Urinary bladder (tissue), 4 donors: ENCODE data around the gene CRISPLD2. TPM values are rescaled to one million over a fixed set of nuclear protein-coding genes. Genes with fewer than 3 reads are reported as not detected.

Experiments
- DNase-seq: peaks from one replicate; pipeline ENCODE4 v3.0.0-alpha.2; 2015; ENCODE audit errors: extremely low spot score
- H3K27ac ChIP-seq: one replicate; pipeline ENCODE4 v1.5.1; 2013; ENCODE audit warnings: low read depth, mild to moderate bottlenecking, moderate library complexity
- H3K36me3 ChIP-seq: one replicate; pipeline ENCODE4 v1.6.1; 2013; ENCODE audit warnings: mild to moderate bottlenecking, moderate library complexity; ENCODE audit not compliant: insufficient read depth
- H3K4me1 ChIP-seq: one replicate; pipeline ENCODE4 v1.6.1; 2013; ENCODE audit warnings: mild to moderate bottlenecking, moderate library complexity; ENCODE audit not compliant: insufficient read depth
- H3K4me3 ChIP-seq: one replicate; pipeline ENCODE4 v1.5.1; 2013; ENCODE audit warnings: low read depth, low read length
- WGBS: extraction: QIAGEN DNeasy Blood & Tissue Kit; methylation state at CpG from one replicate; pipeline ENCODE4 v1.1.7; 2013; 5-methylcytosine and 5-hydroxymethylcytosine counted together
- polyA plus RNA-seq: library from polyadenylated mRNA; stranded (reverse); fragments of 200-250 nt; gene quantifications from one replicate; pipeline ENCODE4 v1.2.3, GENCODE V29; 2013
- total RNA-seq: library from RNA; depleted of rRNA; stranded (reverse); fragments of >200 nt; gene quantifications from one replicate; pipeline ENCODE4 v1.2.3, GENCODE V29; 2014
- donor health status: healthy with polysubstance abuse.
- donor health status: healthy.

CRISPLD2 gene
- total and polyA plus RNA-seq, 2 donors, result 69.1 to 228 TPM

DNA sequence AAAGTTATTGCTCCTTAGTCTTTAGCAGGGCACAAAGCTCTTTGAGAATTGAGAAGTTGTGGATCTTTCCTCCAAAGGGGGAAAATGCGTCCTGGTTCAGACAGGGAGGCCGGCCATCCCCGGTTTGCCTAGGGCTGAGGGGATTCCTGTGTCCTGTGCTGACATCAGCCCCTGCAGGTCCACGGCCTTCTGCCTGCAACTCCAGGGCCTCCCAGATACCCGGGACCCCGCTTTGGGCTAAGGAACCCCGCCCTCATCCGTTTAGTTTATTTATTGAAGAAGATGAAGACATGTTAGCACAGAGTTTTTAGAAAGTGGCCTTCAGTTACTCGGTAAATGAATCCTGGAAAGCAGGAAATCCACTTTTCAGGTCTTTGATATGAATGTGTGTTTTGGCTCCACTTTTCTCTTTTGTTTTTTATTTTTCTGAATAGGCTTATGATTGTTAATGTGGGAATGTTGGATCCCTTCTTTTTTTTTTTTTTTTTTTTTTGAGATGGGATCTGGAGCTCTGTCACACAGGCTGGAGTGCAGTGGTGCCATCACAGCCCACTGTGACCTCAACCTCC lies 65.6 kb downstream of the CRISPLD2 start:
- Histone ChIP-seq H3K4me3 (no peak overlapping the region), H3K4me1 (no peaks in the 10 kb centered on the region), H3K27ac (no peak overlapping the region), H3K36me3 (no peaks in the 10 kb centered on the region)
- DNase-seq, result no peak
- 60% methylated on average over 9 of the region's 9 CpGs for WGBS

DNA sequence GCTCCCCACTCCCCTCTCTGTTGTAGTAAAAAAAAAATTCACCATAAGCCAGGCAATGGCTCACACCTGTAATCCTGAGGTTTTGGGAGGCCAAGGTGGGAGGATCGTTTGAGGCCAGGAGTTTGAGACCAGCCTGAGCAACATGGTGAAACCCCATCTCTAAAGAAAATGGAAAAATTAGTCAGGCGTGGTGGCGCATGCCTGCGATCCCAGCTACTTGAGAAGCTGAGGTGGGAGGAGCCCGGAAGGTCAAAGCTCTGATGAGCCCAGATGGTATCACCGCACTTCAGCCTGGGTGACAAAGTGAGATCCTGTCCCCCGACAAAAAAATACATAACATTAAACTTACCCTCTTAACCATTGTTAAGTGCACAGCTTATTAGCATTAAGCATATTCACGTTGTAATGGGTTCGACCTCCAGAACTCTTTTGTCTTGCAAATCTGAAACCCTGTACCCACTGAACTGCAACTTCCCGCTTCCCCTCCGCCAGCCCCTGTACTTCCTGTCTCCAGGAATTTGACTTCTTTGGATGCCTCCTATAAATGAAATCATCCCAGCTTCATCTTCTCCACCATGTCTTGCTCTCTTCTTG lies 66.8 kb downstream of the CRISPLD2 start:
- H3K4me3 ChIP-seq, result no peak overlapping the region
- H3K36me3 ChIP-seq, result no peaks in the 10 kb centered on the region
- H3K27ac ChIP-seq, result no peak overlapping the region
- no peaks in the 10 kb centered on the region for H3K4me1 ChIP-seq
- 95% methylated on average over 11 of the region's 11 CpGs for WGBS
- DNase-seq, result no peak

DNA sequence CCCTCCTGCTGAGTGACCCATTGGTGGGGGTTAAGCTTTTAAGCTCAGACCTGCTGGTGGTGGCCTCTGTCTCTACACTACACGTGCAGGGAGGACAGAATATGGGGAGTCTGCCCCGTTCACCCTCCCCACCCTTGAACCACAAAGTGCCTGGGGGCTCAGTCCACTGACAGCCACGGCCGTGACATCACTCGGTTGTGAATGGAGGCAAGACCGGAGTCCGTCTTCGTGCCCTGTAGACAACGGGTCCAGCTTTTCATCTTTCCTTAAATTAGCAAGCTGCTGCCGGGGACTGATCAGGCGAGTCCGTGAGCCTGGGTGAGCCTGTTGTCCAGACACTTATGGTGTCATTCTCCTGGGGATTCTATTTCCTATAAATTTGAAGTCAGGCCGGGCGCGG lies 67.4 kb downstream of the CRISPLD2 start:
- H3K36me3 ChIP-seq, result no peaks in the 10 kb centered on the region
- no peaks in the 10 kb centered on the region for H3K4me1 ChIP-seq
- H3K4me3 ChIP-seq, result no peak overlapping the region
- no peak overlapping the region for H3K27ac ChIP-seq
- 93% methylated on average over 15 of the region's 15 CpGs for WGBS
- DNase-seq, result no peak

DNA sequence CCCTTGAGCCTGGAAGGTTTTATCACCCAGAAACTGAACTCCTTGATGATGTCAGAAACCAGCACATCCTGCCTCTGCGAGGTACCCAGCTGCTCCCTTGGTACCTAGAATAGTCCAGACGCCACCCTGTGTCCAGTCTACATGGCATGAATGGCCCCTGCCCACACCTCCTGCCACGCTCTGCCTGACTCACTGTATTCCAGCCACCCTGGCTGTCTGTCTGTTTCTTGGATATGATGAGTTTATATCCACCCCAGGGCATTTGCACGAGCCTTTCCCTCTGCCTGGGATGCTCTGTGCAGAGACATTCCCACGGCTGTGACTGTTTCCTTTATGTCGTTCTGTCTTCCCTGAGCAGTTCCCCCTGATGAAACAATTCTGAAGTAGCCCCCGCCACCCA lies 68.7 kb downstream of the CRISPLD2 start:
- Histone ChIP-seq H3K27ac (no peak overlapping the region), H3K36me3 (no peaks in the 10 kb centered on the region), H3K4me1 (no peaks in the 10 kb centered on the region), H3K4me3 (no peak overlapping the region)
- DNase-seq, result no peak
- 93% methylated on average over 7 of the region's 7 CpGs for WGBS

DNA sequence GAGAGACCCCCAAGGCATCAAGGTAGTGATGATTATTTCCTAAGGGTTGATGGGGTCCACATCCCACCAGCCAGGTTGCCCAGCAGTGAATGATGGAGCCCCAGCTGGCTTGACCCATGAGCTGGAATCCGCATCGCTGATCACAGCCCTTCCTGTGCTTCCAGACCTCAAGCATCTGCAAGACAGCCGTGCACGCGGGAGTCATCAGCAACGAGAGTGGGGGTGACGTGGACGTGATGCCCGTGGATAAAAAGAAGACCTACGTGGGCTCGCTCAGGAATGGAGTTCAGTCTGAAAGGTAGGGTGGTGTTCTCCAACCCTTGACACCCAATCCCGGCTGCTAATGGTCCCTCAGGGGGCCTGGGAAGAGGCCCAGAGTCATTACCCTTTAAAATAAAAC lies 69.3 kb downstream of the CRISPLD2 start:
- no peaks in the 10 kb centered on the region for H3K36me3 ChIP-seq
- H3K4me3 ChIP-seq, result no peak overlapping the region
- WGBS, result 54% methylated on average over 12 of the region's 12 CpGs
- no peaks in the 10 kb centered on the region for H3K4me1 ChIP-seq
- no peak for DNase-seq
- H3K27ac ChIP-seq, result no peak overlapping the region

DNA sequence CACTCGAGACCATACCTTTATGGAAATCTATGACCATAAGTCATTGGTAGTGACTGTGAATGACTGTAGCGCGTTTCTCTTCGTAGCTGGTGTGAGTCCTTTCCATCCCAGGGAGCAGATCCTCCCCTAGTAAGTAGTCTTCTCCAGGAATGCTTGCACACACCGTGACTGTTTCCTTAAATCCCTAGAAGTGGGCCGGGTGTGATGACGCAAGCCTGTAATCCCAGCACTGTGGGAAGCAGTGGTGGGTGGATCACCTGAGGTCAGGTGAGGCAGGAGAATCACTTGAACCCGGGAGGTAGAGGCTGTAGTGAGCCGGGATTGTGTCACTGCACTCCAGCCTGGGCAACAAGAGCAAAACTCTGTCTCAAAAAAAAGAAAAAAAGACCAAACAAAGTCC lies 70.6 kb downstream of the CRISPLD2 start:
- no peaks in the 10 kb centered on the region for H3K4me1 ChIP-seq
- H3K27ac ChIP-seq, result no peak overlapping the region
- H3K36me3 ChIP-seq, result no peaks in the 10 kb centered on the region
- DNase-seq, result no peak
- WGBS, result 91% methylated on average over 9 of the region's 9 CpGs
- H3K4me3 ChIP-seq, result no peak overlapping the region

DNA sequence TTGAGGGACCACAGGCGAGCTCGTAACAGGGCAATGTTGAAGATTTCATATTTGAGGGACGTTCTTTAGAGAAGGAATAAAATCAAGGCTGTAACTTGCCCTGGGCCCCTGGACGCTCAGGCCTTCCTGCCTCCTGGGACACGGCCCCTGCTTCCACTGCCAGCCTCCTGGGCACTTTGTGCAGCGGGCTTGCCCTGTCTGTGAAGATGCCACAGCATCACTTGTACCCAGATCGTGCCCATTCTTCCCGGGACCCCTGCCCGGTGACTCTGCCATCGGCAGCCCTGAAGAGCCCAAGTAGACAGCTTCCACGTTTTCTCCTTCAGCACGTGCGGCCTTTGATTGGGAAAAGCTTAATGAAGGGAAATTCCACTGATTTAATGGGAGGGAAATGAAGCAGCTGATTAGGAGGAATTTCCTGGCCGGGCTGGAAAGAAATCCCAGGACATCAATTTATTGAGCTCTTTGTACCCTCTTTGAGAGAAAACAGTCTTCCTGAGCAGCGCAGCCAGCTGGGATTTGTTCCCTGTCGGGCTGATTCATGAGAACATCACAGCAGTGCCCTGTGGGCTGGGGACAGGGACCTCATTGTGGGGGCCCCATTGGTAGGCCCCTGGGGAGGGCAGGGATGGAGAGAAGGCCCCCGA lies 71.5 kb downstream of the CRISPLD2 start:
- Histone ChIP-seq H3K27ac (no peak overlapping the region), H3K4me3 (no peak overlapping the region), H3K36me3 (no peaks in the 10 kb centered on the region), H3K4me1 (no peaks in the 10 kb centered on the region)
- WGBS, result 64% methylated on average over 17 of the region's 17 CpGs
- DNase-seq, result no peak

DNA sequence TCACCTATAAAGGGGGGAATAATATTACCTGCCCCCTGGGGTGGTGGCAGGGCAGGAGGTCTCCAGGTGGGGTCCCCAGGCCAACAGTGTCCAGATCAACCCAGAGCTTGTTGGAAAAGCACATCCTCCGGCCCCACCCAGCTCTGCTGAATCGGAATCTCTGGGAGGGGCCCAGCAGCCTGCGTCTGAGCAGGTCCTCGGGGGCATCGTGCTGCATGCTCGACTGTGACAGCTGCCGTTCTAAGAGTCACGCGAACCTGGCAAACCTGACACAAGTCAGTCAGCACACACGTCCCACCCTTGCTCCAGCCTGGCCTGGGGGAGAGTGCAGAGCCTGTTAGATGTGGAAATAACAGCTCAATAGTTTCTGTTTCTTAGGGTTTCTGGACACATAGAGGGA lies 72.3 kb downstream of the CRISPLD2 start:
- H3K4me1 ChIP-seq, result no peaks in the 10 kb centered on the region
- H3K27ac ChIP-seq, result no peak overlapping the region
- H3K4me3 ChIP-seq, result no peak overlapping the region
- no peaks in the 10 kb centered on the region for H3K36me3 ChIP-seq
- no peak for DNase-seq
- WGBS, result 80% methylated on average over 10 of the region's 10 CpGs

DNA sequence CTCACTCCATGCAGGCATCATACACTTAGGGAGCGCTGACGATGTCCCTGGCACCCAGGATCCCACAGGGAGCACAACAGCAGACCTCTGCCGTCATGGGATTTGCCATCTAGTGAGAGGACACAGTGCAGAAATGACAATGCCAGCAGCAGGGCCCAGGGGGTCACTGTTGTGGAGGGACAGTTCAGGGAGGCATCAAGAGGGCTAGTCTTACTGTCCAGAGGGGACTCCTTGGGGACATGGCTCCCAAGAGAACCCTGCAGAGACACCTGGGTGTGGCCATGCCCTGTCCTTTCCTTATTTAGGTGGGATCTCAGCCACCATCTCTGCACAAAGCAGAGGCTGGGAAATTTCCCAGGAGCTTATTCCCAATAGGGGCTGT lies 73.7 kb downstream of the CRISPLD2 start:
- WGBS, result 94% methylated on average over 3 of the region's 3 CpGs
- DNase-seq, result no peak
- Histone ChIP-seq H3K4me1 (no peaks in the 10 kb centered on the region), H3K27ac (no peak overlapping the region), H3K4me3 (no peak overlapping the region), H3K36me3 (no peaks in the 10 kb centered on the region)

DNA sequence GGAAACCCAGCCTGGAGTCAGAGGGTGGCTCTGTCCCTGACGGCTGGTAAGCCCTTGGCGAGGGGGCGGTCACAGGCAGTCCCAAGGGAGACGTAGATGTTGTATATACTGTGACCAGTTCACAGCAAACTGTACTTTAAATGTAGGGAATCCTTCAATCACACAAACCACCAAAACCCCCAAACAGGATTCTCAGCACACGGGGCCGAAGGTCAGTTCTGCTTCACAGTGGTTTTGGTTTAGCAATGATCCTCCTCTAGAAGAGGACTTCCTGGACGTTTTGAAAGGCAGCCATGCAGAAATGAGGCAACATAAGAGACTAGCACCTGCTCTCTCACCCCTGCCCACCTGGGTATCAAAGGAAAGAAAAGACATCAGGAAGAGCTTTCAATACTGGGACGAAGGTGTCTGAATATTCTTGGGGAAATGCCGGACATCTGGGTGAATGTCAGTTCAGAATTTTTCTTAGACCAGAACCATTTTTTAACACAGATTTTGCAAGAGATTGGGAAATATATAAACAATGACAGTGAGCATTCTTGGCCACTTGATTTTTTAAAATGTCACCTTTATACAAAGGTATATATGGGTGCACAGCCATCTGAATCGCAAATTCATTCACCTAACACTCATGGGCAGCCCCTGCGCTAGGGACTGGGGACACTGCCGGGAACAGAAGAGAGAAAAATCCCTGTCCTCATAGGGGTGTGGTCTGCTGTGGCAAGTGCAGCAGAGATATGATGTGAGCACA lies 74.2 kb downstream of the CRISPLD2 start:
- WGBS, result 88% methylated on average over 12 of the region's 12 CpGs
- Histone ChIP-seq H3K27ac (no peak overlapping the region), H3K4me3 (no peak overlapping the region), H3K36me3 (no peaks in the 10 kb centered on the region), H3K4me1 (no peaks in the 10 kb centered on the region)
- no peak for DNase-seq

DNA sequence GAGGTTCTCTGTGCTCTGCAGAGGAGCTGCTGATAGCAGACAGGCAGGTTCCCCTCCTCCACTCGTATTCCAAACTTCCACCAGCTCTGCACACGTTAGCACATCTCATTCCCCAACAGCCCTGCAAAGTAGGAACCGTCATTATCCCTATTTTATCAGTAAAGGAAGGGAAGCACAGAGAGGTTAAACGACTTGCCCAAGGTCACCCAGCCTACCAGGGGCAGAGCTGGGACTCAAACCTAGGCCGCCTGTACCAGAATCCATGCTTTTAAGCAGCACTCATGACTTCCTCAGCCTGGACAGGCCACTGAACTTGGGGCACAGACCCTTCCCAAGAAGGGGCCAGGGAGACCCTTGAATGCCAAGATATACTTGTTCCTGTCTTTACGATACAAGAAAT lies 75.2 kb downstream of the CRISPLD2 start:
- Histone ChIP-seq H3K4me3 (no peak overlapping the region), H3K36me3 (no peaks in the 10 kb centered on the region), H3K27ac (no peak overlapping the region), H3K4me1 (no peaks in the 10 kb centered on the region)
- DNase-seq, result no peak
- 78% methylated on average over 6 of the region's 6 CpGs for WGBS

DNA sequence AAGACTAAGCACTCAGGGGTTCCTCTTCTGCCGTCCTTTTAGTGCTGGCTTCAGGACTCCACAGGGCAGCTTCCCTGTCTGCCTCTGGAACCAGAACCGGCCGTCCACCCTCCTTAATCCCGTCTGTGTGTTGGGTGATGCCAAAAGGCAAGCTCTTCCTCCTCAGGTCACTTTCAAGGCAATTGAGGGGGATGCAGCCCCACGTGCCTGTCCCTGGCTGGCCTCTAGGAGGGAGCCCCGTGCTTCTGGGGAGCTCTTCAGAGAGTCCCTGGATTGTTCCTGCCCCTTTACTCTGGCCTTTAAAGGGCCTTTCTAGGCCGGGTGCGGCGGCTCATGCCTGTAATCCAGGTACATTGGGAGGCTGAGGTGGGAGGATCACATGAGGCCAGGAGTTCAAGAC lies 77.1 kb downstream of the CRISPLD2 start:
- Histone ChIP-seq H3K36me3 (no peaks in the 10 kb centered on the region), H3K4me3 (no peak overlapping the region), H3K27ac (no peak overlapping the region), H3K4me1 (no peaks in the 10 kb centered on the region)
- no peak for DNase-seq
- WGBS, result 84% methylated on average over 9 of the region's 9 CpGs

DNA sequence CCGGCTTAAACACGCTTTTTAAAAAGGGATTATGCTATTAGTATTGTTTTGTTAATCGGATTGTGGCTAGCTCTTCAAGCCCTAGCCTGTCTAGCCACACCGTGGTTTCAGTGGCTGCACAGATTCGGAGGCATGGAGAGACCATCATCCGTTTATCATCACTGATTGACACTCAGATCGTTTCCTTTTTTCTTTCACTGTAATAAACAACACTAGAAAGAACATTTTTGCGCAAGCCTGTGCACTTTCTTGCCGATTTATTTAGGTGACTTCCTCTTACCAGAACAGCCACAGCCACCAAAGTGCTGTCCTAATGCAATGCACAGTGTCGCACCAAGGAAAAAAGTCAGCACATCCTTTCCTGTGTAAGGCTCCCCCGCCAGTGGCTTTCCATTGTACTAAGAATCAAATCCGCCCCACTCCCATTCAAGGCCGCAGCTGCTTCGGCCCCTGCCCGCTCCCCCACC lies 78.2 kb downstream of the CRISPLD2 start:
- Histone ChIP-seq H3K36me3 (no peaks in the 10 kb centered on the region), H3K4me3 (no peak overlapping the region), H3K4me1 (no peaks in the 10 kb centered on the region), H3K27ac (no peak overlapping the region)
- WGBS, result 75% methylated on average over 15 of the region's 15 CpGs
- no peak for DNase-seq

DNA sequence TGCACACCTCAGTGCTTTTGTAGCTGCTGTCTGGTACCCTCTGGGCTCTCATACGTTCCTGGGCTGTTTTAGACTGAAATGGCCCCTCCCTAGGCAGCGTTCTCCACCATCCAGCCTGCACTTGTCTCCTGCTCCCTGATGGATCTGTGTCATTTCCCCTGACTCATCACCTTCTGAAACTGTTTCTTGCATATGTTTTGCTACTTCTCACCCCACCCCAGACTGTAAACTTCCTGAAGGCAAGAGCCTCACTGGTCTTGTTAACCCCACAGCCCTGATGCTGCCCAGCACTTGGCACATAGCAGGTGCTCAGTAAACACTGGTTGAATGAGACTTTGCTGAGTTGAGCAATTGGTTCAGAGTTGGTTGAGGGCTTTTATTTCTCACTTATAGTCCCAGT lies 78.7 kb downstream of the CRISPLD2 start:
- Histone ChIP-seq H3K27ac (no peak overlapping the region), H3K36me3 (no peaks in the 10 kb centered on the region), H3K4me3 (no peak overlapping the region), H3K4me1 (no peaks in the 10 kb centered on the region)
- WGBS, result 72% methylated on average over 2 of the region's 2 CpGs
- DNase-seq, result no peak
